Adrenal gland (tissue), 5 donors: ENCODE data around the gene CD274.

Experiments
- CTCF ChIP-seq, 6 experiments: fragments of 450-650 bp in 4 of 6; fragments of 200-600 bp in 2 of 6; sonication (generic) in 1 of 6; IDR thresholded peaks; 1 replicate in 5 of 6; 2 replicates in 1 of 6; pipeline versions ENCODE4 v1.5.1 to v1.8.0; 2016 to 2021; ENCODE audit warnings: antibody characterized with exemption in 6 of 6, mild to moderate bottlenecking in 2 of 6, moderate library complexity in 1 of 6
- POLR2A ChIP-seq, 2 donors: fragments of 450-650 bp; IDR thresholded peaks; one replicate each; pipeline ENCODE4 v1.6.1; 2017; ENCODE audit warnings: antibody characterized with exemption in 2 of 2, mild to moderate bottlenecking in 2 of 2, moderate library complexity in 1 of 2
- donor health status: DM: no; HTN: no; CAD: no.

- TF ChIP-seq POLR2A (IDR thresholded peaks at IDR 0.05): no peak
- no peak for TF ChIP-seq CTCF (IDR thresholded peaks at IDR 0.05)
Measured at GRCh38 chr9:5483306-5483705, 33.0 kb downstream of the CD274 start.
